Activated naive CD4-positive, alpha-beta T cell treated with anti-CD3 and anti-CD28 coated beads for 36 hours (primary cell): Measurements from ENCODE around the gene GAL3ST1. TPM values are rescaled to one million over a fixed set of nuclear protein-coding genes. Genes with fewer than 3 reads are reported as not detected.
"Not testable (repeated sequence)": the region's sequence is repeated elsewhere in the genome, so short reads cannot be mapped to it uniquely, and the experiment has no call there.

Experiments used
- CTCF ChIA-PET: fragments of 350-600 bp; sonication (Branson Sonifier 250); formaldehyde crosslinking; loops from one replicate; lab custom pipeline; 2021; ENCODE audit warnings: antibody characterized with exemption; lab: Charles Lee
- DNase-seq: peaks from one replicate; pipeline ENCODE4 v3.0.0-alpha.2; 2020
- H3K27ac Mint-ChIP-seq: one replicate; pipeline ENCODE4 v1.8.0; 2021; ENCODE audit warnings: mild to moderate bottlenecking, mixed read lengths
- H3K27me3 Mint-ChIP-seq: one replicate; pipeline ENCODE4 v1.8.0; 2021; ENCODE audit warnings: low read depth, mixed read lengths
- H3K36me3 Mint-ChIP-seq: one replicate; pipeline ENCODE4 v1.8.0; 2021; ENCODE audit warnings: low read depth, mixed read lengths
- H3K4me1 Mint-ChIP-seq: one replicate; pipeline ENCODE4 v1.8.0; 2021; ENCODE audit warnings: low read depth, mixed read lengths
- H3K4me3 Mint-ChIP-seq: one replicate; pipeline ENCODE4 v1.8.0; 2021; ENCODE audit warnings: mild to moderate bottlenecking, moderate library complexity, mixed read lengths
- H3K9me3 Mint-ChIP-seq: one replicate; pipeline ENCODE4 v1.8.0; 2021; ENCODE audit warnings: mixed read lengths
- intact Hi-C: fragments of 100-400 bp; cut with micrococcal nuclease; formaldehyde crosslinking; loops from one replicate; pipeline ENCODE4 v1.15.1; 2023
- total RNA-seq, 2 experiments: library from RNA; stranded (reverse); gene quantifications; one replicate each; pipeline ENCODE4 v1.2.3, GENCODE V29; 2021

The GAL3ST1 gene
- total RNA-seq, 2 experiments from 2014 or later = 0.27 to 0.29 TPM

DNA sequence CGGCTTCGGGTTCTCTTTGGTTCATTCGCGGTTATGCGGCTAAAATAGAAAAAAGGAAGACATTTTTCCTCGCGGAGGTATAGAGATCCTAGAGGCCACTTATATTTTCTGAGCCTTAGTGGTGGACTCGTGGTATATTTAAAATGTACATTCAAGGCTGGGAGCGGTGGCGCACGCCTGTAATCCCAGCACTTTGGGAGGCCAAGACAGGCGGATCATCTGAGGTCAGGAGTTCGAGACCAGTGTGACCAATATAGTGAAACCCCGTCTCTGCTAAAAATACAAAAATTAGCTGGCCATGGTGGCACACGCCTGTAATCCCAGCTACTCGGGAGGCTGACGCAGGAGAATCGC, 17.9 kb upstream of the GAL3ST1 start:
- H3K27me3 Mint-ChIP-seq = not testable (repeated sequence)
- CTCF ChIA-PET = interaction anchor here (0.5 to 1.3 kb wide), 5 partner anchors 12 to 384 kb away, joined by 3 to 4 read pairs (median 3); no protein-coding TSS in a partner anchor

GRCh38 chr22:30591588-30592359, 17.3 kb upstream of the GAL3ST1 start, which contains the start of gene PES1:
Gene PES1 (minus strand): TSS chr22:30591910. CDS start chr22:30591833, 77 bp downstream.
- intact Hi-C loops = loop anchor here (1.0 to 5.0 kb wide), 7 partner anchors 15 to 378 kb away; partner anchors contain the start of genes CCDC157, OSM, SF3A1 and SLC35E4
- H3K36me3 Mint-ChIP-seq = peaks cover 23% of the 10 kb centered on the region
- H3K9me3 Mint-ChIP-seq = no peaks in the 10 kb centered on the region
- no peak within 1 kb of the TSS for H3K4me3 Mint-ChIP-seq
- DNase-seq = peak; percentile 96
- H3K27ac Mint-ChIP-seq = no peak within 1 kb of the TSS
- peaks cover 11% of the 10 kb centered on the region for H3K4me1 Mint-ChIP-seq
- CTCF ChIA-PET = interaction anchor here (0.5 to 2.2 kb wide), 9 partner anchors 10 to 443 kb away, joined by 3 to 9 read pairs (median 3); no protein-coding TSS in a partner anchor
- no peaks in the 10 kb centered on the region for H3K27me3 Mint-ChIP-seq

More for the DNA sequence above, 17.9 kb upstream of the GAL3ST1 start:
- H3K4me3 Mint-ChIP-seq, H3K27ac Mint-ChIP-seq, H3K9me3 Mint-ChIP-seq, DNase-seq: not testable (repeated sequence)
- H3K4me1 Mint-ChIP-seq = peaks cover 11% of the 10 kb centered on the region
- intact Hi-C loops = loop anchor here (1.0 to 5.0 kb wide), 6 partner anchors 14 to 325 kb away; partner anchors contain the start of genes CCDC157, OSM, SF3A1 and SLC35E4
- peaks cover 19% of the 10 kb centered on the region for H3K36me3 Mint-ChIP-seq

DNA sequence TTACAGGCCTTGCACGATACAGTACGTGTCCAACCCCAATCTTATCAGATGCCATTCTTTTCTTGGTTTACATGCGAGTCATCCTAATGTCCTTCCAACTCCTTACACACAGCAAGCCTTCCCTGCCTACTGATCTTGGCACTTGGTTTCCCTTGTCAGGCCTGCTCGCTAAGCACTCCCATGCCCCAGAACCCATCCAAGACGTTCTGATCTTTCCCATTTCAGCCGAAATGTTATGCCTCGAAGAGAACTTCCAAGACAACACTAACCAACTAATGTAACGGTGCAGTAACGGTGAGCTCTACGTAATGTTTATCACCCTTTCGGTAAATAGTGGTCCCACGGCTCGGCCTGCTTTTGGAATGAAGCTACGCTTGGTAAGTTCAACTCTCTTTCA, 16.7 kb upstream of the GAL3ST1 start:
- Mint-ChIP-seq H3K4me3 (no peak overlapping the region), H3K27me3 (no peaks in the 10 kb centered on the region)
- DNase-seq = no peak

GRCh38 chr22:30586414-30586813, 11.9 kb upstream of the GAL3ST1 start:
- no peaks in the 10 kb centered on the region for H3K9me3 Mint-ChIP-seq
- no peak for DNase-seq
- H3K4me3 Mint-ChIP-seq = no peak overlapping the region
- peaks cover 11% of the 10 kb centered on the region for H3K4me1 Mint-ChIP-seq
- peaks cover 52% of the 10 kb centered on the region for H3K36me3 Mint-ChIP-seq
- CTCF ChIA-PET = no interaction called here
- no peaks in the 10 kb centered on the region for H3K27me3 Mint-ChIP-seq
- intact Hi-C loops = no loop called here
- no peak overlapping the region for H3K27ac Mint-ChIP-seq

More for the DNA sequence above, 16.7 kb upstream of the GAL3ST1 start:
- Mint-ChIP-seq H3K36me3 (peaks cover 27% of the 10 kb centered on the region), H3K27ac (no peak overlapping the region), H3K9me3 (no peaks in the 10 kb centered on the region), H3K4me1 (peaks cover 11% of the 10 kb centered on the region)
- intact Hi-C loops = loop anchor here (1.0 to 5.0 kb wide), 4 partner anchors 154 to 378 kb away; partner anchors contain the start of genes CCDC157, OSM, SF3A1 and TUG1
- CTCF ChIA-PET = interaction anchor here (0.6 to 2.2 kb wide), 7 partner anchors 11 to 443 kb away, joined by 3 to 9 read pairs (median 3); no protein-coding TSS in a partner anchor

GRCh38 chr22:30584441-30584840, 10.0 kb upstream of the GAL3ST1 start:
- Mint-ChIP-seq H3K36me3 (peaks cover 65% of the 10 kb centered on the region), H3K9me3 (no peaks in the 10 kb centered on the region), H3K27me3 (no peaks in the 10 kb centered on the region), H3K27ac (no peak overlapping the region), H3K4me1 (no peaks in the 10 kb centered on the region), H3K4me3 (no peak overlapping the region)
- no peak for DNase-seq
- CTCF ChIA-PET = no interaction called here
- intact Hi-C loops = no loop called here

DNA sequence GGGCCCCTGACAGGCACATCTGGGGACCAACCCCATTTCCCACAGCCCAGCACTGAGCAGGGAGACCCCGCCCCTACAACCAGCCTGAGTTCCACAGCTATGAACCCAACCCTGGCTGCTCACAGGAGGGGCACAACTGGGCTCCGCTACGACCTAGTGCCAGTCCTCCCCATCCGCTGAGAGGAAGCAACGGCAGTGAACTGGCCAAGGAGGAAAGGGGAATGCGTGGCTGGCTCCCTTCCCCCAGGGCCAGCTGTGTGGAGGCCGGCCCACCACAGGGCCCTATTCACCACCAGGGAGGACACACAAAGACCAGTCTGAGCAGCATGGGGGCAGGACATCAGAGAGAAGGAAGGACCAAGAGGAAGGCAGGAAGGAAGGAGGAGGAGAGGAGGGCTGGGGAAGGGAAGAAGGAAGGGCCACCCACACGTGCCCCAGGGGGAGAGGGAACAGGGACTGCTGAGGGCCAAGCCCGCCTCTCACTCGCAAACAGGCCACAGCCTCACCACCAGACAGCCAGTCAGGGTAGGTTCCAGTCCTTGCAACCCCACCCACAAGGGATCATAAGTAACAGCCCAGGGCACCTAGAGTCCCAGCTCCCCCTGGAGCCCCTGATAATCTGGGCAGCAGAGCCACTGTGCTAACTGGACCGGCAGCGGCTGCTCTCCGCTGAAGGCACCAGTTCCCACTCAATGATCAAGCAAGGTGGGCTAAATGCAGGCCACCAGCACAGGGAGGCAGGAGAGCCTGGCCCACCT, 8.5 kb upstream of the GAL3ST1 start:
- DNase-seq = no peak
- Mint-ChIP-seq H3K9me3 (no peaks in the 10 kb centered on the region), H3K36me3 (peaks cover 64% of the 10 kb centered on the region), H3K27ac (no peak overlapping the region), H3K4me1 (no peaks in the 10 kb centered on the region), H3K27me3 (no peaks in the 10 kb centered on the region), H3K4me3 (no peak overlapping the region)
- CTCF ChIA-PET = no interaction called here
- intact Hi-C loops = no loop called here

GRCh38 chr22:30582051-30582450, 7.6 kb upstream of the GAL3ST1 start:
- Mint-ChIP-seq H3K4me3 (no peak overlapping the region), H3K9me3 (no peaks in the 10 kb centered on the region), H3K4me1 (no peaks in the 10 kb centered on the region), H3K27me3 (no peaks in the 10 kb centered on the region), H3K27ac (no peak overlapping the region), H3K36me3 (peaks cover 64% of the 10 kb centered on the region)
- intact Hi-C loops = no loop called here
- DNase-seq = no peak
- CTCF ChIA-PET = no interaction called here

DNA sequence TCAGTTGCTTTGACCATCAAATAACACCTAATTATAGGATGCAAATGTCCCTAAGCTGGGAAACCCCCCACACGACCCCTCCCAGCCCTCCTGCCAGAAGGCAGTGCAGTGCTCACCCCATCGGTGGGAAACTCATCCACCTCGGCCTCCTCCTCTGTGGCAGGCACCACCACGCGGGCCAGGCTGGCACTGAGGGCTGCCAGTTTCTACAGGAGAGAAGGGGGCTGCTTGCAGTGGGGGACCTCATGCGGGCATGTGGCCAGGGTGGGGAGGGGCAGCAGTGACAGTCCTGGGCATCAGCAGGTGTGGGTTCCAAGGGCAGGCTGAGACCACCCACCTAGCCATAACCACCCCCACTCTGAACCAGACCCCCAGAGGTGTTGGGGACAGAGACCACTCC, 6.4 kb upstream of the GAL3ST1 start:
- Mint-ChIP-seq H3K9me3 (no peaks in the 10 kb centered on the region), H3K27me3 (no peaks in the 10 kb centered on the region), H3K4me3 (no peak overlapping the region), H3K4me1 (peaks cover 3% of the 10 kb centered on the region), H3K36me3 (peaks cover 62% of the 10 kb centered on the region), H3K27ac (no peak overlapping the region)
- DNase-seq = no peak
- CTCF ChIA-PET = interaction anchor here (1.0 kb wide), 1 partner anchor 293 kb away, joined by 3 read pairs; no protein-coding TSS in a partner anchor
- intact Hi-C loops = no loop called here

GRCh38 chr22:30578481-30578880, 4.0 kb upstream of the GAL3ST1 start:
- H3K36me3 Mint-ChIP-seq = peaks cover 51% of the 10 kb centered on the region
- H3K27ac Mint-ChIP-seq = no peak overlapping the region
- no peaks in the 10 kb centered on the region for H3K27me3 Mint-ChIP-seq
- H3K9me3 Mint-ChIP-seq = no peaks in the 10 kb centered on the region
- peaks cover 5% of the 10 kb centered on the region for H3K4me1 Mint-ChIP-seq
- CTCF ChIA-PET = no interaction called here
- no peak overlapping the region for H3K4me3 Mint-ChIP-seq
- intact Hi-C loops = no loop called here
- DNase-seq = no peak

DNA sequence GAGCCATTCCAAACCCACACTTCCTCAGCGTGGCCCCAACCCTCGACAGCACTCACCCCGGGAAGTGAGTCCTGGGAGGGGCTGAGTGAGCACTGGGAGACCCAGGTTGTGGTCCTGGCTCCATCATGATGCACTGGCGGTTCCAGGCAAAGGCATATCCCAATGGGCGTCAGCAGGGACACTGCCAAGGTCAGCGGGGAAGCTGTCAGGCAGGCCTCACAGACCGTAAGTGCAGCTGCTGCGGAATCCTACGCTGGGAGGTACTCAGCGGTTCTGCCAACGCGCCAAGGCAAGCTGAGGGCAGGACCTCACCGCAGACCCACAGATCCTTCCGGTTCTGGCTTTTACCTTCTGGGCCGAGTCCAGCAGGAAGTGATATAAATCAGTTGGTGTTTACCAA, 1.4 kb upstream of the GAL3ST1 start:
- Mint-ChIP-seq H3K9me3 (no peaks in the 10 kb centered on the region), H3K27me3 (no peaks in the 10 kb centered on the region), H3K4me3 (no peak overlapping the region), H3K4me1 (peaks cover 5% of the 10 kb centered on the region), H3K36me3 (peaks cover 40% of the 10 kb centered on the region), H3K27ac (no peak overlapping the region)
- CTCF ChIA-PET = no interaction called here
- intact Hi-C loops = no loop called here
- no peak for DNase-seq

DNA sequence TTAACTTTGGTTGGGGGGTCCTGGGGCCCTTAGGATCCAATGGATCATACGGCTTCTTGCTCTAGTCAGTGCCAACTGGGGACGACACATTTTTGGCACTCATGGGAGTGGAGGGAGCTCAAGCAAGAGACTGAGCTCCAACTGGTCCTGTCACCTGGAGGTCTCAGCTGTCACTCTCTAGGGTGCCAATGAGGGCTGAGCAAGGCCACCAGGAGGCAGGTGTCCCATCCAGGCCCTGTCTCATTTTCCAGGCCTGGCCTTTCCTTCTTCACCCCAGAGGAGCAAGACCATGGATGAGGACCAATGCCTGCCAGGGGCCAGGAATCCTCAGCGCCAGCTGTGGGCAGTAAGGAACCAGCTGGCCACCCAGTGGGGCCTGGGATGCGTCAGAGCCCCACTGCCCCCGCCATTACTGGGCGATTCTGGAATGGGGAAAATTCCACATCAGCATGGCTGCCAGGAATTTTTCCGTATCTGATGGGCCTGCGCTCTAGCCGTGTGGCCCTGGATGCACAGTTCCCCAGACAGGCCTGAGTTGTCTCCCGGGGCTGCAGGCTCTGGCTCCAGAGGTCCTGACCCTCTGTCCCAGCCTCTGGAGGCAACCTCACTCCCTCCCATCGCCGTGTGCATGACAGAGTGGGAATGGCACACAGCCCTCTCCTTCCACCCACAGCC, 669 bp upstream of the GAL3ST1 start:
- Mint-ChIP-seq H3K4me3 (no peak overlapping the region), H3K27me3 (no peaks in the 10 kb centered on the region)
- DNase-seq = no peak

More for the DNA sequence above, 669 bp upstream of the GAL3ST1 start:
- Mint-ChIP-seq H3K9me3 (no peaks in the 10 kb centered on the region), H3K36me3 (peaks cover 34% of the 10 kb centered on the region), H3K27ac (no peak overlapping the region), H3K4me1 (peaks cover 5% of the 10 kb centered on the region)
- CTCF ChIA-PET = interaction anchor here (0.8 kb wide), 1 partner anchor 188 kb away, joined by 3 read pairs; no protein-coding TSS in a partner anchor
- intact Hi-C loops = no loop called here
